GM23338 (cell line): ENCODE measurements around the gene POU2F3. TPM values are rescaled to one million over a fixed set of nuclear protein-coding genes. Genes with fewer than 3 reads are reported as not detected.

ENCODE experiments used
- ATAC-seq: fragments of 200-7000 bp; cut with Tn5 transposase; 3 replicates; pipeline ENCODE4 v1.9.1; 2020
- DNase-seq: peaks from one replicate; pipeline ENCODE4 v3.0.0-alpha.2; 2015; ENCODE audit warnings: low spot score
- H2AFZ ChIP-seq: fragments of 200-600 bp; sonication (generic); 2 replicates; pipeline ENCODE4 v1.8.0; 2016; ENCODE audit warnings: antibody characterized with exemption, mild to moderate bottlenecking, moderate library complexity
- H3F3A ChIP-seq: fragments of 200-600 bp; sonication (generic); replicated peaks from 2 replicates; pipeline ENCODE4 v1.8.0; 2017; ENCODE audit warnings: antibody characterized with exemption, mixed run types, low read depth
- H3K27ac ChIP-seq: fragments of 200-600 bp; sonication (generic); 2 replicates; pipeline ENCODE4 v1.6.1; 2016; ENCODE audit warnings: low read depth
- H3K27me3 ChIP-seq: fragments of 200-600 bp; sonication (generic); 2 replicates; pipeline ENCODE4 v1.8.0; 2016; ENCODE audit warnings: mild to moderate bottlenecking, mixed run types, moderate library complexity; ENCODE audit not compliant: insufficient read depth
- H3K36me3 ChIP-seq: fragments of 200-600 bp; sonication (generic); 2 replicates; pipeline ENCODE4 v1.8.0; 2016; ENCODE audit warnings: mild to moderate bottlenecking; ENCODE audit not compliant: insufficient read depth
- H3K4me1 ChIP-seq: fragments of 200-600 bp; sonication (generic); 2 replicates; pipeline ENCODE4 v1.8.0; 2016; ENCODE audit warnings: mild to moderate bottlenecking, moderate library complexity; ENCODE audit not compliant: insufficient read depth
- H3K4me2 ChIP-seq: fragments of 200-600 bp; sonication (generic); 2 replicates; pipeline ENCODE4 v1.7.1; 2017; ENCODE audit warnings: mixed run types
- H3K4me3 ChIP-seq: fragments of 200-600 bp; sonication (generic); 2 replicates; pipeline ENCODE4 v1.6.1; 2016; ENCODE audit warnings: mixed run types
- H3K79me2 ChIP-seq: fragments of 200-600 bp; sonication (generic); replicated peaks from 2 replicates; pipeline ENCODE4 v1.8.0; 2017; ENCODE audit warnings: mild to moderate bottlenecking; ENCODE audit not compliant: insufficient read depth
- H3K9me2 ChIP-seq: fragments of 200-600 bp; sonication (generic); 2 replicates; pipeline ENCODE4 v1.8.0; 2017; ENCODE audit not compliant: insufficient read depth
- H4K20me1 ChIP-seq: fragments of 200-600 bp; sonication (generic); replicated peaks from 2 replicates; pipeline ENCODE4 v1.8.0; 2017; ENCODE audit warnings: mild to moderate bottlenecking; ENCODE audit not compliant: insufficient read depth
- H3K27ac Mint-ChIP-seq: 2 replicates; pipeline ENCODE4 v1.8.0; 2020; ENCODE audit warnings: inconsistent platforms, mild to moderate bottlenecking, moderate library complexity, mixed read lengths
- H3K27me3 Mint-ChIP-seq: 3 replicates; pipeline ENCODE4 v1.8.0; 2022; ENCODE audit warnings: low read depth, mild to moderate bottlenecking, moderate library complexity, mixed read lengths, inconsistent platforms; ENCODE audit not compliant: insufficient read depth, poor library complexity
- H3K36me3 Mint-ChIP-seq: 3 replicates; pipeline ENCODE4 v1.8.0; 2021; ENCODE audit warnings: low read depth, mild to moderate bottlenecking, inconsistent platforms, moderate library complexity, mixed read lengths
- H3K4me1 Mint-ChIP-seq: 3 replicates; pipeline ENCODE4 v1.8.0; 2020; ENCODE audit warnings: mild to moderate bottlenecking, inconsistent platforms, mixed read lengths
- H3K4me3 Mint-ChIP-seq: 3 replicates; pipeline ENCODE4 v1.8.0; 2021; ENCODE audit warnings: moderate library complexity, mild to moderate bottlenecking, inconsistent platforms, mixed read lengths
- H3K9me3 Mint-ChIP-seq: 3 replicates; pipeline ENCODE4 v1.8.0; 2020; ENCODE audit warnings: moderate library complexity, mild to moderate bottlenecking, inconsistent platforms, mixed read lengths
- CTCF ChIP-seq, 2 experiments: fragments of 200-600 bp in 1 of 2; sonication (generic) in 1 of 2; conservative IDR thresholded peaks; 2 replicates each; pipeline versions ENCODE4 v1.5.1 to v1.6.1; 2016 to 2017; ENCODE audit warnings: antibody characterized with exemption in 2 of 2, low read depth in 2 of 2, mild to moderate bottlenecking in 2 of 2, moderate library complexity in 1 of 2
- ETS1 ChIP-seq: IDR thresholded peaks from 2 replicates; pipeline ENCODE4 v1.6.1; 2016; ENCODE audit warnings: antibody characterized with exemption
- EZH2 ChIP-seq: fragments of 200-600 bp; sonication (generic); IDR thresholded peaks from one replicate; pipeline ENCODE4 v1.8.0; 2017; ENCODE audit warnings: antibody characterized with exemption, mild to moderate bottlenecking, low read depth; ENCODE audit not compliant: unreplicated experiment
- EZH2phosphoT487 ChIP-seq: fragments of 200-600 bp; sonication (generic); IDR thresholded peaks from one replicate; pipeline ENCODE4 v1.8.1; 2018; ENCODE audit warnings: antibody characterized with exemption; ENCODE audit not compliant: unreplicated experiment
- NANOG ChIP-seq: IDR thresholded peaks from 2 replicates; pipeline ENCODE4 v1.6.1; 2016; ENCODE audit warnings: antibody characterized with exemption, borderline replicate concordance
- STAT1 ChIP-seq: IDR thresholded peaks from one replicate; pipeline ENCODE4 v1.6.1; 2016; ENCODE audit warnings: antibody characterized with exemption; ENCODE audit not compliant: unreplicated experiment
- polyA plus RNA-seq: library from polyadenylated mRNA; unstranded; fragments of >200 nt; fragmentation: Nextera tagmentation; extraction: Ambion mirVana; gene quantifications from 2 replicates; pipeline ENCODE4 v1.2.1, GENCODE V29; 2016
- total RNA-seq: library from RNA; depleted of rRNA; stranded (reverse); fragments of >200 nt; shearing (Covaris generic); gene quantifications from 2 replicates; pipeline ENCODE4 v1.2.3, GENCODE V29; 2014
- TF ChIP-seq, protein P1 (sequence below): fragments of 250-450 bp; sonication (Bioruptor Pico); IDR thresholded peaks from 2 replicates; pipeline ENCODE4 v1.5.0; 2020; ENCODE audit warnings: mild to moderate bottlenecking, moderate library complexity

The POU2F3 gene
- total and polyA plus RNA-seq, 2 experiments from 2014 or later, result 0.45 to 0.79 TPM

GRCh38 chr11:120211522-120212258, 28.2 kb upstream of the POU2F3 start:
- Histone ChIP-seq H3K4me3 (peak overlapping the region; percentile 71), H3K27ac (no peak overlapping the region), H3F3A (no peaks in the 10 kb centered on the region), H3K79me2 (no peaks in the 10 kb centered on the region), H3K27me3 (peaks cover 98% of the 10 kb centered on the region), H3K4me1 (peaks cover 26% of the 10 kb centered on the region), H4K20me1 (peaks cover 3% of the 10 kb centered on the region), H3K9me2 (no peaks in the 10 kb centered on the region), H3K4me2 (peak overlapping the region; percentile 96), H2AFZ (0 out of 2 replicates have a peak overlapping the region, but pooled peaks have one; percentile 28), H3K36me3 (no peaks in the 10 kb centered on the region)
- H3K27ac Mint-ChIP-seq, result no peak overlapping the region
- TF ChIP-seq NANOG, result no peak
- TF ChIP-seq ETS1, result no peak
- TF ChIP-seq CTCF (conservative IDR thresholded peaks at IDR 0.05; ENCODE audit: low read depth in 2 of 2), result no peak
- TF ChIP-seq EZH2phosphoT487, result no peak
- TF ChIP-seq STAT1, result no peak
- peak; percentile 90 for TF ChIP-seq EZH2
- TF ChIP-seq, protein P1, sequence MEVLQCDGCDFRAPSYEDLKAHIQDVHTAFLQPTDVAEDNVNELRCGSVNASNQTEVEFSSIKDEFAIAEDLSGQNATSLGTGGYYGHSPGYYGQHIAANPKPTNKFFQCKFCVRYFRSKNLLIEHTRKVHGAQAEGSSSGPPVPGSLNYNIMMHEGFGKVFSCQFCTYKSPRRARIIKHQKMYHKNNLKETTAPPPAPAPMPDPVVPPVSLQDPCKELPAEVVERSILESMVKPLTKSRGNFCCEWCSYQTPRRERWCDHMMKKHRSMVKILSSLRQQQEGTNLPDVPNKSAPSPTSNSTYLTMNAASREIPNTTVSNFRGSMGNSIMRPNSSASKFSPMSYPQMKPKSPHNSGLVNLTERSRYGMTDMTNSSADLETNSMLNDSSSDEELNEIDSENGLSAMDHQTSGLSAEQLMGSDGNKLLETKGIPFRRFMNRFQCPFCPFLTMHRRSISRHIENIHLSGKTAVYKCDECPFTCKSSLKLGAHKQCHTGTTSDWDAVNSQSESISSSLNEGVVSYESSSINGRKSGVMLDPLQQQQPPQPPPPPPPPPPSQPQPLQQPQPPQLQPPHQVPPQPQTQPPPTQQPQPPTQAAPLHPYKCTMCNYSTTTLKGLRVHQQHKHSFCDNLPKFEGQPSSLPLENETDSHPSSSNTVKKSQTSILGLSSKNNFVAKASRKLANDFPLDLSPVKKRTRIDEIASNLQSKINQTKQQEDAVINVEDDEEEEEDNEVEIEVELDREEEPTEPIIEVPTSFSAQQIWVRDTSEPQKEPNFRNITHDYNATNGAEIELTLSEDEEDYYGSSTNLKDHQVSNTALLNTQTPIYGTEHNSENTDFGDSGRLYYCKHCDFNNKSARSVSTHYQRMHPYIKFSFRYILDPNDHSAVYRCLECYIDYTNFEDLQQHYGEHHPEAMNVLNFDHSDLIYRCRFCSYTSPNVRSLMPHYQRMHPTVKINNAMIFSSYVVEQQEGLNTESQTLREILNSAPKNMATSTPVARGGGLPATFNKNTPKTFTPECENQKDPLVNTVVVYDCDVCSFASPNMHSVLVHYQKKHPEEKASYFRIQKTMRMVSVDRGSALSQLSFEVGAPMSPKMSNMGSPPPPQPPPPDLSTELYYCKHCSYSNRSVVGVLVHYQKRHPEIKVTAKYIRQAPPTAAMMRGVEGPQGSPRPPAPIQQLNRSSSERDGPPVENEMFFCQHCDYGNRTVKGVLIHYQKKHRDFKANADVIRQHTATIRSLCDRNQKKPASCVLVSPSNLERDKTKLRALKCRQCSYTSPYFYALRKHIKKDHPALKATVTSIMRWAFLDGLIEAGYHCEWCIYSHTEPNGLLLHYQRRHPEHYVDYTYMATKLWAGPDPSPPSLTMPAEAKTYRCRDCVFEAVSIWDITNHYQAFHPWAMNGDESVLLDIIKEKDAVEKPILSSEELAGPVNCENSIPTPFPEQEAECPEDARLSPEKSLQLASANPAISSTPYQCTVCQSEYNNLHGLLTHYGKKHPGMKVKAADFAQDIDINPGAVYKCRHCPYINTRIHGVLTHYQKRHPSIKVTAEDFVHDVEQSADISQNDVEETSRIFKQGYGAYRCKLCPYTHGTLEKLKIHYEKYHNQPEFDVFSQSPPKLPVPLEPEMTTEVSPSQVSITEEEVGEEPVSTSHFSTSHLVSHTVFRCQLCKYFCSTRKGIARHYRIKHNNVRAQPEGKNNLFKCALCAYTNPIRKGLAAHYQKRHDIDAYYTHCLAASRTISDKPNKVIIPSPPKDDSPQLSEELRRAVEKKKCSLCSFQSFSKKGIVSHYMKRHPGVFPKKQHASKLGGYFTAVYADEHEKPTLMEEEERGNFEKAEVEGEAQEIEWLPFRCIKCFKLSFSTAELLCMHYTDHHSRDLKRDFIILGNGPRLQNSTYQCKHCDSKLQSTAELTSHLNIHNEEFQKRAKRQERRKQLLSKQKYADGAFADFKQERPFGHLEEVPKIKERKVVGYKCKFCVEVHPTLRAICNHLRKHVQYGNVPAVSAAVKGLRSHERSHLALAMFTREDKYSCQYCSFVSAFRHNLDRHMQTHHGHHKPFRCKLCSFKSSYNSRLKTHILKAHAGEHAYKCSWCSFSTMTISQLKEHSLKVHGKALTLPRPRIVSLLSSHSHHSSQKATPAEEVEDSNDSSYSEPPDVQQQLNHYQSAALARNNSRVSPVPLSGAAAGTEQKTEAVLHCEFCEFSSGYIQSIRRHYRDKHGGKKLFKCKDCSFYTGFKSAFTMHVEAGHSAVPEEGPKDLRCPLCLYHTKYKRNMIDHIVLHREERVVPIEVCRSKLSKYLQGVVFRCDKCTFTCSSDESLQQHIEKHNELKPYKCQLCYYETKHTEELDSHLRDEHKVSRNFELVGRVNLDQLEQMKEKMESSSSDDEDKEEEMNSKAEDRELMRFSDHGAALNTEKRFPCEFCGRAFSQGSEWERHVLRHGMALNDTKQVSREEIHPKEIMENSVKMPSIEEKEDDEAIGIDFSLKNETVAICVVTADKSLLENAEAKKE, result no peak
- peaks cover 29% of the 10 kb centered on the region for H3K4me1 Mint-ChIP-seq
- no peak for DNase-seq
- H3K4me3 Mint-ChIP-seq, result peak overlapping the region; percentile 80
- peak; percentile 3; the same call in 2 of the 3 replicates for ATAC-seq
- no peaks in the 10 kb centered on the region for H3K36me3 Mint-ChIP-seq
- H3K27me3 Mint-ChIP-seq, result peaks cover 81% of the 10 kb centered on the region
- no peaks in the 10 kb centered on the region for H3K9me3 Mint-ChIP-seq
